Endothelial cell of umbilical vein (primary cell): ENCODE results near the gene NTMT1. TPM values are rescaled to one million over a fixed set of nuclear protein-coding genes. Genes with fewer than 3 reads are reported as not detected.
A peak's percentile ranks its signal among the peaks of the same experiment; 100 is the strongest.

Source experiments
- BruUV-seq: library from RNA; stranded (reverse); fragments of 400-500 nt; replicated peaks from 2 replicates; lab custom pipeline; 2021; lab: Mats Ljungman, UMichigan
- CTCF ChIA-PET: fragments of 300-600, 350-600 bp; sonication (Branson Sonifier 250); formaldehyde crosslinking; loops from one replicate; lab custom pipeline; 2021; ENCODE audit warnings: antibody characterized with exemption, inconsistent platforms; lab: Charles Lee
- POLR2A ChIA-PET: fragments of 300-600, 350-600 bp; sonication (Branson Sonifier 250); formaldehyde crosslinking; loops from one replicate; lab custom pipeline; 2021; ENCODE audit warnings: antibody characterized with exemption, inconsistent platforms; lab: Charles Lee
- DNase-seq: peaks from one replicate; pipeline ENCODE4 v3.0.0-alpha.2; 2011; ENCODE audit warnings: low read depth, low spot score
- FAIRE-seq: peaks from 2 replicates; lab custom pipeline; 2011; peaks lifted over from hg19 to GRCh38; lab: Jason Lieb, UNC
- H2AFZ ChIP-seq: 2 replicates; pipeline ENCODE4 v1.6.0; 2012; ENCODE audit warnings: low read depth, low read length, control low read depth, inconsistent platforms
- H3K27ac ChIP-seq: 2 replicates; pipeline ENCODE4 v1.5.1; 2011; ENCODE audit warnings: low read depth, mild to moderate bottlenecking, control low read depth, low read length, moderate library complexity; ENCODE audit not compliant: insufficient read depth
- H3K27me3 ChIP-seq, 2 experiments: 2 replicates each; pipeline versions ENCODE4 v1.6.0 to v1.6.1; 2011; ENCODE audit warnings: low read length in 2 of 2, mixed read lengths in 1 of 2; ENCODE audit not compliant: control insufficient read depth in 2 of 2, insufficient read depth in 2 of 2
- H3K36me3 ChIP-seq, 2 experiments: 2 replicates in 1 of 2; 3 replicates in 1 of 2; pipeline ENCODE4 v1.5.1; 2011; ENCODE audit warnings: low read length in 2 of 2, mild to moderate bottlenecking in 1 of 2, moderate library complexity in 1 of 2; ENCODE audit not compliant: control insufficient read depth in 2 of 2, insufficient read depth in 2 of 2; ENCODE audit errors: extremely low read depth in 1 of 2
- H3K4me1 ChIP-seq: 3 replicates; pipeline ENCODE4 v1.5.1; 2011; ENCODE audit warnings: mild to moderate bottlenecking, low read length; ENCODE audit not compliant: control insufficient read depth, insufficient read depth; ENCODE audit errors: extremely low read depth
- H3K4me2 ChIP-seq: 2 replicates; pipeline ENCODE4 v1.6.1; 2011; ENCODE audit warnings: low read length, control low read depth, mixed read lengths; ENCODE audit not compliant: insufficient read depth
- H3K4me3 ChIP-seq, 3 experiments: fragments of 200-600 bp in 1 of 3; sonication (generic), shearing (Covaris generic) in 1 of 3; replicated peaks in 1 of 3; 2 replicates each; pipeline ENCODE4 v1.5.1; 2011 to 2016; ENCODE audit warnings: control low read depth in 3 of 3, low read length in 3 of 3, mild to moderate bottlenecking in 2 of 3, inconsistent platforms in 1 of 3, low read depth in 1 of 3, moderate library complexity in 1 of 3; ENCODE audit not compliant: insufficient read depth in 1 of 3
- H3K79me2 ChIP-seq: 2 replicates; pipeline ENCODE4 v1.6.0; 2012; ENCODE audit warnings: low read length, inconsistent platforms; ENCODE audit not compliant: control insufficient read depth, insufficient read depth
- H3K9ac ChIP-seq: replicated peaks from 2 replicates; pipeline ENCODE3; 2011; ENCODE audit warnings: low read length, control low read depth; ENCODE audit not compliant: insufficient read depth; ENCODE audit errors: extremely low read depth
- H3K9me1 ChIP-seq: replicated peaks from 3 replicates; pipeline ENCODE4 v1.6.0; 2011; ENCODE audit warnings: mild to moderate bottlenecking, low read length; ENCODE audit not compliant: control insufficient read depth, insufficient read depth; ENCODE audit errors: extremely low read depth
- H3K9me3 ChIP-seq: replicated peaks from 2 replicates; pipeline ENCODE4 v1.5.1; 2012; ENCODE audit warnings: low read length, inconsistent platforms; ENCODE audit not compliant: control insufficient read depth, insufficient read depth
- H4K20me1 ChIP-seq: replicated peaks from 2 replicates; pipeline ENCODE3; 2011; ENCODE audit warnings: mild to moderate bottlenecking, low read length; ENCODE audit not compliant: control insufficient read depth, insufficient read depth; ENCODE audit errors: extremely low read depth
- EZH2 ChIP-seq: IDR thresholded peaks from 2 replicates; pipeline ENCODE4 v1.6.1; 2012; ENCODE audit warnings: borderline replicate concordance, low read depth, mild to moderate bottlenecking, moderate library complexity, low read length, inconsistent platforms; ENCODE audit not compliant: severe bottlenecking
- FOS ChIP-seq: IDR thresholded peaks from 2 replicates; pipeline ENCODE4 v1.6.1; 2011; ENCODE audit warnings: mild to moderate bottlenecking, low read length, moderate library complexity, borderline replicate concordance; ENCODE audit not compliant: insufficient read depth
- GATA2 ChIP-seq: IDR thresholded peaks from 2 replicates; pipeline ENCODE4 v1.7.0; 2011; ENCODE audit warnings: low read depth, mild to moderate bottlenecking, moderate library complexity, mixed read lengths, low read length; ENCODE audit not compliant: insufficient read length, insufficient read depth
- JUN ChIP-seq: IDR thresholded peaks from 2 replicates; pipeline ENCODE4 v1.6.1; 2011; ENCODE audit warnings: borderline replicate concordance, low read depth; ENCODE audit not compliant: insufficient read length, insufficient read depth
- MYC ChIP-seq: IDR thresholded peaks from one replicate; pipeline ENCODE4 v1.6.1; 2011; ENCODE audit warnings: mild to moderate bottlenecking, low read depth, low read length
- POLR2A ChIP-seq: IDR thresholded peaks from 2 replicates; pipeline ENCODE4 v1.6.1; 2012; ENCODE audit warnings: low read depth, mild to moderate bottlenecking, control low read depth, low read length
- POLR2AphosphoS5 ChIP-seq: IDR thresholded peaks from 2 replicates; pipeline ENCODE4 v1.6.1; 2012; ENCODE audit warnings: low read depth, mild to moderate bottlenecking, control low read depth, low read length, moderate library complexity; ENCODE audit not compliant: insufficient read depth
- dilution Hi-C: fragments of 300-500 bp; cut with MboI; formaldehyde crosslinking; loops from one replicate; pipeline ENCODE4 v1.15.0; 2019; ENCODE audit warnings: low sequenced_read_pairs; ENCODE audit not compliant: extremely low pct_ligation_motif_present
- intact Hi-C: fragments of 100-400 bp; cut with micrococcal nuclease; formaldehyde crosslinking; loops from one replicate; pipeline ENCODE4 v1.10.0; 2022
- polyA plus RNA-seq, 4 experiments: library from polyadenylated mRNA; depleted of rRNA in 3 of 4; stranded (reverse) in 3 of 4; unstranded in 1 of 4; fragments of >200 nt; gene quantifications; 2 replicates each; pipeline versions ENCODE4 v1.2.1 to v1.2.3, GENCODE V29; 2011 to 2012; ENCODE audit warnings: missing spikeins in 1 of 4
- total RNA-seq: library from RNA; stranded (reverse); gene quantifications from 2 replicates; pipeline ENCODE4 v1.2.3, GENCODE V29; 2021
- TF ChIP-seq, protein P1 (sequence below), 2 donors: IDR thresholded peaks; 1 replicate in 1 of 2; 2 replicates in 1 of 2; pipeline ENCODE4 v1.5.1; 2011; ENCODE audit warnings: low read length in 2 of 2, mild to moderate bottlenecking in 2 of 2, moderate library complexity in 2 of 2, control low read depth in 1 of 2, inconsistent platforms in 1 of 2, low read depth in 1 of 2; ENCODE audit not compliant: insufficient read depth in 1 of 2; ENCODE audit errors: extremely low read depth in 1 of 2
- TF ChIP-seq, protein P2 (sequence below): IDR thresholded peaks from 2 replicates; pipeline ENCODE4 v1.6.1; 2011; ENCODE audit not compliant: insufficient read depth, insufficient read length

NTMT1 gene
- total and polyA plus RNA-seq, 2 donors (not counting 3 experiments of a cell fraction or from before 2014, with no cell fraction given), result 47.6 to 58.3 TPM

DNA sequence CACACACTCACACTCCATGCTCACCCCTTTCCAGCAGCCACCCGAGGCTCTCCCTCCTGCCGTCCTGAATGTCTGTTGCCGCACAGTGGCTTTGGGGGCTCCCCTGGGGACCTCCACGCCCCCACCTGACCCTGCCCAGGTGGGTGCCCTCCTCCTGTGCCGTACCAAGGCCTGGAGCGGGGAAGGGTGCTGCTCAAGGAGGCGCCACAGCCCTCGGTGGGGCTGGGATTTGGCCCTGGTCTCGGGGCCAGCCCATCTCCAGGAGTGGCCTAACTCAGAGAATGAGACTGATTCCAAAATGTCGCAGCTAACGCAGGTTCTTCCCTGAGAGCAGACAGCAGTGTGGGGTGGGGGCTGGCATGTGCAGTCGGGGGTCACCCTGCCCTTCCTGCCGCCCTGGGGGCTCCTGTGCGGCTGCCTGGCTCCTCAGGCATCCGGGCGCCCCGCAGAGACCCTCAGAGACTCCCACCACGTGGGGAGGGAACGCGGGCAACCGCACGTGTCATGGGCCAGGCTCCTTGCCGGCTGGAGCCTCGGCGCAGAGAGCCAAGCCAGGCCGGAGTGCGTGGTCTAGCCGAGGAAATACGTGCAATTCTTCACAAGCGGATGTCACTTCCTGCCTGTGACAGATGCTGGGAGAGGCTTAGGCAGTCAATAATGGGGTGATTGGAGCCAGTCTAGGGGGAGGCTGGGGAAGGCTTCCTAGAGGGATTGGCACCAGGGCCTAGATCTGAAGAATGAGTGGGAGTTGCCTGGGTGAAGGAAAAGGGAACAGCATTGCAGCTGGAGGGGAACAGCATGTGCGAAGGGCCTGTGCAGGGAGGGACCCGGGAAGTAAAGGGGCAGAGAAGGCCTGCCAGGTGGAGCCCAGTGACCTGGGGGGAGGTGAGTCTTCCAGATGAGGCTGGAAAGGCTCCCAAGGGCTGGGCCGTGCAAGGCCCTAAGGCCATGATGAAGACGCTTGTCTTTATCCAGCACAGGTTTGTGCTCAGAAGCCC is 49.1 kb upstream of the NTMT1 start:
- Histone ChIP-seq H3K4me2 (no peak overlapping the region), H3K36me3 (no peaks in the 10 kb centered on the region), H2AFZ (peak overlapping the region; percentile 20), H3K9me3 (no peaks in the 10 kb centered on the region), H3K4me1 (peaks cover 7% of the 10 kb centered on the region), H3K27me3 (no peaks in the 10 kb centered on the region), H4K20me1 (no peaks in the 10 kb centered on the region), H3K79me2 (no peaks in the 10 kb centered on the region), H3K27ac (peak overlapping the region; percentile 81), H3K4me3 (no peak overlapping the region), H3K9me1 (no peaks in the 10 kb centered on the region), H3K9ac (peak overlapping the region; percentile 63)
- intact Hi-C loops, result no loop called here
- dilution Hi-C loops, result no loop called here
- ChIA-PET POLR2A (no interaction called here), CTCF (no interaction called here)
- DNase-seq (peak; percentile 82), FAIRE-seq (peak; percentile 85)
- peak; percentile 74 for TF ChIP-seq JUN
- TF ChIP-seq, protein P1, sequence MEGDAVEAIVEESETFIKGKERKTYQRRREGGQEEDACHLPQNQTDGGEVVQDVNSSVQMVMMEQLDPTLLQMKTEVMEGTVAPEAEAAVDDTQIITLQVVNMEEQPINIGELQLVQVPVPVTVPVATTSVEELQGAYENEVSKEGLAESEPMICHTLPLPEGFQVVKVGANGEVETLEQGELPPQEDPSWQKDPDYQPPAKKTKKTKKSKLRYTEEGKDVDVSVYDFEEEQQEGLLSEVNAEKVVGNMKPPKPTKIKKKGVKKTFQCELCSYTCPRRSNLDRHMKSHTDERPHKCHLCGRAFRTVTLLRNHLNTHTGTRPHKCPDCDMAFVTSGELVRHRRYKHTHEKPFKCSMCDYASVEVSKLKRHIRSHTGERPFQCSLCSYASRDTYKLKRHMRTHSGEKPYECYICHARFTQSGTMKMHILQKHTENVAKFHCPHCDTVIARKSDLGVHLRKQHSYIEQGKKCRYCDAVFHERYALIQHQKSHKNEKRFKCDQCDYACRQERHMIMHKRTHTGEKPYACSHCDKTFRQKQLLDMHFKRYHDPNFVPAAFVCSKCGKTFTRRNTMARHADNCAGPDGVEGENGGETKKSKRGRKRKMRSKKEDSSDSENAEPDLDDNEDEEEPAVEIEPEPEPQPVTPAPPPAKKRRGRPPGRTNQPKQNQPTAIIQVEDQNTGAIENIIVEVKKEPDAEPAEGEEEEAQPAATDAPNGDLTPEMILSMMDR (IDR thresholded peaks at IDR 0.05; ENCODE audit: extremely low read depth in 1 of 2, insufficient read depth in 1 of 2, low read depth in 1 of 2, low read length in 2 of 2), result no peak
- TF ChIP-seq FOS, result no peak
- peak; percentile 78 for TF ChIP-seq POLR2AphosphoS5
- TF ChIP-seq, protein P2, sequence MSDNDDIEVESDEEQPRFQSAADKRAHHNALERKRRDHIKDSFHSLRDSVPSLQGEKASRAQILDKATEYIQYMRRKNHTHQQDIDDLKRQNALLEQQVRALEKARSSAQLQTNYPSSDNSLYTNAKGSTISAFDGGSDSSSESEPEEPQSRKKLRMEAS, result peak; percentile 97
- TF ChIP-seq GATA2, result no peak
- TF ChIP-seq POLR2A, result peak; percentile 76
- peak; percentile 97 for TF ChIP-seq MYC
- TF ChIP-seq EZH2, result no peak
- TSS peak; percentile 89 for BruUV-seq
